NCI-H446 (cell line): ENCODE data around the gene MUL1.
"Not testable (repeated sequence)": the region's sequence is repeated elsewhere in the genome, so short reads cannot be mapped to it uniquely, and the experiment has no call there.

ENCODE experiments used
- DNase-seq, 2 experiments: peaks; one replicate each; lab custom pipeline; 2025; lab: John Stamatoyannopoulos, UW

Gene MUL1

GRCh38 chr1:20507564-20508410 lies at the start of gene MUL1:
MUL1 (minus strand) TSS chr1:20508151; CDS start chr1:20508024, 127 bp downstream.
- peak; percentile 85 to 92 for DNase-seq

GRCh38 chr1:20555758-20556120 lies 47.8 kb upstream of the MUL1 start:
- no peak for DNase-seq

GRCh38 chr1:20555025-20555757 lies 47.2 kb upstream of the MUL1 start:
- DNase-seq, result no peak

GRCh38 chr1:20552728-20553445 lies 44.9 kb upstream of the MUL1 start:
- DNase-seq, result no peak

GRCh38 chr1:20551945-20552727 lies 44.2 kb upstream of the MUL1 start, which contains the start of gene FAM43B:
FAM43B (plus strand) TSS chr1:20552573; CDS start chr1:20552974, 401 bp downstream.
- no peak for DNase-seq

GRCh38 chr1:20551161-20551560 lies 43.2 kb upstream of the MUL1 start:
- DNase-seq, result no peak

GRCh38 chr1:20546637-20547036 lies 38.7 kb upstream of the MUL1 start:
- no peak for DNase-seq

- no peak for DNase-seq
Measured at GRCh38 chr1:20540281-20540680, 32.3 kb upstream of the MUL1 start.

- DNase-seq, result no peak
Measured at GRCh38 chr1:20538760-20539551, 31.0 kb upstream of the MUL1 start.

GRCh38 chr1:20538227-20538626 lies 30.3 kb upstream of the MUL1 start:
- no peak for DNase-seq

- DNase-seq, result no peak
Measured at GRCh38 chr1:20534659-20535417, 26.9 kb upstream of the MUL1 start.

- DNase-seq, result no peak
Measured at GRCh38 chr1:20533635-20534034, 25.7 kb upstream of the MUL1 start.

GRCh38 chr1:20530901-20531300 lies 22.9 kb upstream of the MUL1 start:
- no peak for DNase-seq

- no peak for DNase-seq
Measured at GRCh38 chr1:20530306-20530705, 22.4 kb upstream of the MUL1 start.

GRCh38 chr1:20528221-20528620 lies 20.3 kb upstream of the MUL1 start:
- no peak for DNase-seq

GRCh38 chr1:20526267-20526666 lies 18.3 kb upstream of the MUL1 start:
- DNase-seq, result no peak

GRCh38 chr1:20521960-20522861 lies 14.3 kb upstream of the MUL1 start:
- DNase-seq, result peak; percentile 83 to 89

GRCh38 chr1:20519609-20520262 lies 11.8 kb upstream of the MUL1 start:
- not testable (repeated sequence) for DNase-seq
